ENCODE results near the gene LOX.

The LOX gene

GRCh38 chr5:122053181-122054109 lies 24.6 kb downstream of the LOX start:
- DNase-seq (ENCODE audit: low spot score), result no peak

- no peak for DNase-seq (ENCODE audit: low spot score)
Observed at GRCh38 chr5:122051569-122051968, 26.5 kb downstream of the LOX start.

- DNase-seq (ENCODE audit: low spot score), result no peak
Observed at GRCh38 chr5:122050959-122051358, 27.1 kb downstream of the LOX start.

GRCh38 chr5:122040636-122041302 lies 37.3 kb downstream of the LOX start:
- DNase-seq (ENCODE audit: low spot score), result no peak

DNA sequence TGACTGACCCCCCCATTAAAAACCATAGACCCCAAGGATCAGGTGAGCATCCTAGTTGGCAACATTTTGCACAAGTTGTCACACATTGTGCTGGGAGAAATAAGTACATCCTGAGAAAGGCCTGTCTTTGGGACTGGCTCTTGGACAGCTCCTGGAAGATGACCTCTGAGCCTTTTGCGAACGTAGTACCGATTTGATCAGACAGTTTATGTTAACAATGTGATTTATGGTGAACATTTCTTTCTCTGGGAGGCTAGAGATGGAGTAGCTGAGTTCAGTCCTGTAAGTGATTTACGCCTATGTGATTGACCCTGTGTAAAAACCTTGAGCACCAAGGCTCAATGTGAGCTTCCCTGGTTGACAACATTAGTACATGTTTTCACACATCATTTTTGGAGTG lies 41.7 kb downstream of the LOX start:
- no peak for DNase-seq (ENCODE audit: low spot score)

- DNase-seq (ENCODE audit: low spot score), result no peak
Observed at GRCh38 chr5:122035913-122036312, 42.1 kb downstream of the LOX start.

GRCh38 chr5:122031836-122032235 lies 46.2 kb downstream of the LOX start:
- DNase-seq (ENCODE audit: low spot score), result no peak

GRCh38 chr5:122030251-122030650 lies 47.8 kb downstream of the LOX start:
- DNase-seq (ENCODE audit: low spot score), result no peak

DNA sequence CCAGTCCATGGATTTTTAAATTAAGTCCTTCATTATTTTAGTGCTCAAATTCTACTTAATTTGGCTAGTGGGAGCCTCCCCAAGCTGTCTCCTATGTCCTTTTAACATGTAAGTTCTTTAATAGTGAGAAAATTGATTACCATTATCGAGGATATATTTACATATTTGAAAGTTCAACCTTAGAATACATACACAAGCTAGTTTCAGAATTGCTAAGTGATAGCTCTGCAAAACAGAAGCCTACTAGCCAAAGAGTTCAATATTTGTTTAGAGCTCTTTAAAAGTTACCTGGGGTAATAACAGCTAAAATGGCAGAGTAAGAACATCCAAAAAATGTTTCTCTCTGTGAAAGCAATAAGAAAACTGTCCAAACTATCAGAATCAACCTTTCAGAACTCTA lies 48.2 kb downstream of the LOX start:
- no peak for DNase-seq (ENCODE audit: low spot score)

DNA sequence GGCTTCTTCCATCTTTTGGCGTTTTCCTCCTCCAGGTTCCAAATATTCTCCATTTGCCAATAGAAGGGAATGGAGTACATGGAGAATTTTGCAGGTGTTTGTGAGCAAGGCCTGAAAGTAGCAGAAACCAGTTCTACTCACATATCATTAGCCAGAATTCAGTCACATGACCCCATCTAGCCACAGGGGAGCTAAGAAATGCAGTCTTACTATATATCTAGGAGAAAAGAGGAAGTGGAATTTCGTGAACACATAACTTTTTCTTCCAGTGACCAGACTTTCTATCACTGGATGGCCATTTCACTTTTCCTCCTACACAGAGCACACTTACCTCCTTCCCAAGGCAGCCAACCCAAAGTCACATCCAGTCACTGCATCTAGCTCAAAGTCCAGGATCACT lies 55.1 kb downstream of the LOX start:
- no peak for DNase-seq (ENCODE audit: low spot score)

- no peak for DNase-seq (ENCODE audit: low spot score)
Observed at GRCh38 chr5:122019919-122020590, 58.0 kb downstream of the LOX start.

DNA sequence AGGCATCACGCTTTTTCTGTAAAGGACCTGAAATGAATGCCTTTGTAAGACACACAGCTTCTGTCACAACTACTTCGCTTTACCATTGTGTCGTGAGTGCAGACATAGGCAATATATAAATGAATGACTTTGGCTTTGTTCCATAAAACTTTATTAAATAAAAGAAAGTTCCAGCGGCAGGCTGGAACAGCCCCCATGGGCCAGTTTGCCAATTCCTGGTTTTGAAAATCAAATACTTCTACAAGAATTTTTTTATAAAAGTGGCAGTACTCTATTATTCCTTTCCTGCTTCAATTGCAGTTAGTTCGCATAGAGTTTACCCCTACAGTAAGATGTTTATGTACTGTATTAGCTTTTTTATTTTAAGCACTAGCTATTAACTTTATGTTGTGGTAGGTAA lies 62.6 kb downstream of the LOX start:
- DNase-seq (ENCODE audit: low spot score), result no peak

DNA sequence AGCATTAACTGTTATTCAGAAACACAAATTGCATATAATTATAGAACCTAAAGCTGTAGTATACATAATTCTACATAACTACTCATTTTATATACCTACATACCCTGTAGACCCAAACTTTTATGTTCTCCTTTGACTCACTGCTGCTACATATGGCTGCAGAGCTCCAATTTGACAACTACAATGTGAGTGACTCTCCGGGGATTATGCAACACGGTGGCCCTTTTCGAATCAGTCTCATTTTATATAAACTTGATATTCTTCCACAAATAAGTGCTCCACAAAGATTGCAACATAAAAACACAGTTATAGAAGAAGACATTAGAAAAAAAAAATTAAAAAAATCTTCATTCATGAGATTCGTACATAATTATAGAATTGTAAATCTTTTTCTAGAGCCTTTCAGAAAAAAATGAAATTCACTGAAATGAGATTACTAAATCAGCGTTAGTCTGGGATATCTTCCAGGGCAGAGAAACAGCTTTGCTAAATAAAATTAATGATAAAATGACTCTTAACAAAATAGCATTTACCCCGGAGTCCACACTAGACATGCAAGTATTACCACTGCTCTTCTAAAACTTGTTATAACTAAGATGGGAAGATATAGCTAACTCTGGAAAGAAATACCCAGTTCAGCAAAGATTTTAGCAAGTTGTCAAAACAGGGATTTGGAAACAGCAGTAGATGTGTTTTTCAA lies 63.7 kb downstream of the LOX start:
- DNase-seq (ENCODE audit: low spot score), result no peak

All from Ammon's horn (tissue), 1 donor.